MM.1S (cell line): ENCODE data around the gene FBXL2.

Experiments used
- DNase-seq: peaks from one replicate; pipeline ENCODE4 v3.0.0-alpha.2; 2015
- H2AFZ ChIP-seq: fragments of 300-600 bp; sonication (generic); 2 replicates; pipeline ENCODE4 v1.6.0; 2016; ENCODE audit warnings: antibody characterized with exemption, low read length
- H3F3A ChIP-seq: fragments of 300-600 bp; sonication (generic); 2 replicates; pipeline ENCODE4 v1.6.1; 2016; ENCODE audit warnings: mild to moderate bottlenecking, antibody characterized with exemption, low read length, moderate library complexity, mixed read lengths; ENCODE audit not compliant: insufficient read depth
- H3K27ac ChIP-seq: fragments of 300-600 bp; sonication (generic); 2 replicates; pipeline ENCODE4 v1.5.1; 2016; ENCODE audit warnings: mild to moderate bottlenecking, low read length
- H3K27me3 ChIP-seq: fragments of 300-600 bp; sonication (generic); replicated peaks from 2 replicates; pipeline ENCODE4 v1.6.0; 2016; ENCODE audit warnings: low read length; ENCODE audit not compliant: insufficient read depth
- H3K36me3 ChIP-seq: fragments of 300-600 bp; sonication (generic); replicated peaks from 2 replicates; pipeline ENCODE4 v1.6.1; 2016; ENCODE audit warnings: mild to moderate bottlenecking, low read length, mixed read lengths; ENCODE audit not compliant: insufficient read depth
- H3K4me1 ChIP-seq: fragments of 300-600 bp; sonication (generic); 2 replicates; pipeline ENCODE4 v1.6.1; 2016; ENCODE audit warnings: low read length, mixed read lengths
- H3K4me2 ChIP-seq: fragments of 300-600 bp; sonication (generic); 2 replicates; pipeline ENCODE4 v1.6.0; 2016; ENCODE audit warnings: low read depth, low read length
- H3K4me3 ChIP-seq: fragments of 300-600 bp; sonication (generic); 2 replicates; pipeline ENCODE4 v1.5.1; 2016; ENCODE audit warnings: low read length, mixed read lengths
- H3K79me2 ChIP-seq: fragments of 300-600 bp; sonication (generic); 2 replicates; pipeline ENCODE4 v1.6.1; 2016; ENCODE audit warnings: mixed run types, low read length, mixed read lengths
- H3K9ac ChIP-seq: fragments of 300-600 bp; sonication (generic); 2 replicates; pipeline ENCODE4 v1.6.1; 2016; ENCODE audit warnings: low read length, mixed read lengths
- H3K9me2 ChIP-seq: fragments of 300-600 bp; sonication (generic); replicated peaks from 2 replicates; pipeline ENCODE4 v1.6.1; 2016; ENCODE audit warnings: mild to moderate bottlenecking, low read length, mixed read lengths; ENCODE audit not compliant: insufficient read depth
- H3K9me3 ChIP-seq: fragments of 300-600 bp; sonication (generic); replicated peaks from 2 replicates; pipeline ENCODE4 v1.6.1; 2016; ENCODE audit warnings: mild to moderate bottlenecking, low read length, mixed read lengths; ENCODE audit not compliant: insufficient read depth
- H4K20me1 ChIP-seq: fragments of 300-600 bp; sonication (generic); 2 replicates; pipeline ENCODE4 v1.6.1; 2016; ENCODE audit warnings: mild to moderate bottlenecking, low read length, moderate library complexity, mixed read lengths; ENCODE audit not compliant: insufficient read depth
- EZH2 ChIP-seq: fragments of 300-600 bp; sonication (generic); optimal IDR thresholded peaks from 2 replicates; pipeline ENCODE3; 2017; ENCODE audit warnings: low read depth, mild to moderate bottlenecking, antibody characterized with exemption, low read length, mixed read lengths
- EZH2phosphoT487 ChIP-seq: fragments of 300-600 bp; sonication (generic); IDR thresholded peaks from 2 replicates; pipeline ENCODE4 v1.6.1; 2018; ENCODE audit warnings: antibody characterized with exemption, low read length
- TF ChIP-seq, protein P1 (sequence below): fragments of 300-600 bp; sonication (generic); IDR thresholded peaks from 2 replicates; pipeline ENCODE4 v1.5.1; 2016; ENCODE audit warnings: antibody characterized with exemption, low read length, mixed read lengths

Gene FBXL2

DNA sequence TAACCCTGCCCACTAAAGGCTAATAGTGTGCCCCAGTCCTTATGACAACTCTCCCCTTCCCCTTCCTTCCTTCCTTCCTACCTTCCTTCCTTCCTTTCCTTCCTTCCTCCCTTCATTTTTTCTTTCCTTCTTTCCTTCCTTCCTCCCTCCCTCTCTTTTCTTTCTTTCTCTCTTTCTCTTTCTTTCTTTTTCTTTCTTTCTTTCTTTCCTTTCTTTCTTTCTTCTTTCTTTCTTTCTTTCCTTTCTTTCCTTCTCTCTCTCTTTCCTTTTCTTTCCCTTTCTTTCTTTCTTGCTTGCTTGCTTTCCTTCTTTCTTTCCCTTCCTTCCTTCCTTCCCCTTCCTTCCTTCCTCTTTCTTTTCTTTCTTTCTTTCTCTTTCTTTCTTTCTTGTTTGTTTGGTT is 30.5 kb upstream of the FBXL2 start:
- no peaks in the 10 kb centered on the region for H3K36me3 ChIP-seq
- no peaks in the 10 kb centered on the region for H4K20me1 ChIP-seq
- no peaks in the 10 kb centered on the region for H3K4me1 ChIP-seq
- H3K9me2 ChIP-seq = no peaks in the 10 kb centered on the region
- no peak for DNase-seq
- TF ChIP-seq EZH2phosphoT487 (no peak), EZH2 (no peak)
- TF ChIP-seq, protein P1, sequence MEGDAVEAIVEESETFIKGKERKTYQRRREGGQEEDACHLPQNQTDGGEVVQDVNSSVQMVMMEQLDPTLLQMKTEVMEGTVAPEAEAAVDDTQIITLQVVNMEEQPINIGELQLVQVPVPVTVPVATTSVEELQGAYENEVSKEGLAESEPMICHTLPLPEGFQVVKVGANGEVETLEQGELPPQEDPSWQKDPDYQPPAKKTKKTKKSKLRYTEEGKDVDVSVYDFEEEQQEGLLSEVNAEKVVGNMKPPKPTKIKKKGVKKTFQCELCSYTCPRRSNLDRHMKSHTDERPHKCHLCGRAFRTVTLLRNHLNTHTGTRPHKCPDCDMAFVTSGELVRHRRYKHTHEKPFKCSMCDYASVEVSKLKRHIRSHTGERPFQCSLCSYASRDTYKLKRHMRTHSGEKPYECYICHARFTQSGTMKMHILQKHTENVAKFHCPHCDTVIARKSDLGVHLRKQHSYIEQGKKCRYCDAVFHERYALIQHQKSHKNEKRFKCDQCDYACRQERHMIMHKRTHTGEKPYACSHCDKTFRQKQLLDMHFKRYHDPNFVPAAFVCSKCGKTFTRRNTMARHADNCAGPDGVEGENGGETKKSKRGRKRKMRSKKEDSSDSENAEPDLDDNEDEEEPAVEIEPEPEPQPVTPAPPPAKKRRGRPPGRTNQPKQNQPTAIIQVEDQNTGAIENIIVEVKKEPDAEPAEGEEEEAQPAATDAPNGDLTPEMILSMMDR = no peak
- H2AFZ ChIP-seq = no peak overlapping the region
- no peak overlapping the region for H3K27ac ChIP-seq
- no peaks in the 10 kb centered on the region for H3F3A ChIP-seq
- no peaks in the 10 kb centered on the region for H3K79me2 ChIP-seq
- H3K9ac ChIP-seq = no peak overlapping the region
- H3K4me3 ChIP-seq = no peak overlapping the region
- no peaks in the 10 kb centered on the region for H3K9me3 ChIP-seq
- no peaks in the 10 kb centered on the region for H3K27me3 ChIP-seq
- H3K4me2 ChIP-seq = no peak overlapping the region

DNA sequence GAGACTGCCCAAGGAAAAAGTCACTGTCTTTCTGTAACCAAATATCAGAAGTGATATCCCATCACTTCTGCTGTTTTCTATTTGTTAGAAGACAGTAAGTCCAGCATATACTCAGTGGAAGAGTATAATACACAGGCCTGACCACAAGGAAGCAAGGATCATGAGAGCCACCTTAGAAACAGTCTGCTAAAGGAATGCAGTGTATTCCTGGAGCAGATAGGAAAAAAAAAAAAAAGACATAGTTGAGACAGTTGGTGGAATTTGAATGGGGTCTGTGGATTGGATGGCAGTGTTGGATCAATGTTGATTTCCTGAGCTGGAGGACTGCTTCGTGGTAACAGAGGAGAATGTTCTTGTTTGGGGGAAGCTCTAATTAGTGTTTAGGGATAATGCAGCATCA is 26.5 kb upstream of the FBXL2 start:
- Histone ChIP-seq H3K9me2 (no peaks in the 10 kb centered on the region), H3F3A (no peaks in the 10 kb centered on the region), H2AFZ (no peak overlapping the region), H3K36me3 (no peaks in the 10 kb centered on the region), H3K79me2 (no peaks in the 10 kb centered on the region), H3K27me3 (no peaks in the 10 kb centered on the region), H3K4me1 (no peaks in the 10 kb centered on the region), H3K4me3 (no peak overlapping the region), H3K9ac (no peak overlapping the region), H3K27ac (no peak overlapping the region), H3K4me2 (no peak overlapping the region), H4K20me1 (no peaks in the 10 kb centered on the region), H3K9me3 (no peaks in the 10 kb centered on the region)
- DNase-seq = no peak
- no peak for TF ChIP-seq EZH2phosphoT487
- TF ChIP-seq EZH2 = no peak
- TF ChIP-seq, protein P1 = no peak

DNA sequence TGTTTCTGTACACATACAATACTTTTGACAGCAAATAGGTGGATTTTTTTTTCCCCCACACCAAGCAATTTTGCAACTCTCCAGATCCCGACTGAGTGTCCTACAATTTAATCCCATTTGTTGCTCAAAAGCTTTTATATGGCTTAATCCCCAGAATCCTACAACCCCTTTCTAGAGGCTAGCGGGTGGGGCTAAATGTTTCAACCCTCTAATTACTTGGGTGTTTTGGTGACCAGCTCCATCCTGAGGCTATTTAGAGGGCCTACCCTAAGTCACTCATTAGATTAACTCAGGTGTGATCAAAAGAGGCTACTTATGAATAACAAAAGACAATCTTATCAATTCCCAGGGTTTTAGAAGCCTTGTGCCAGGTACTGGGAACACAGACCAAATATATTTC is 21.0 kb upstream of the FBXL2 start:
- Histone ChIP-seq H3K27me3 (no peaks in the 10 kb centered on the region), H3K4me3 (no peak overlapping the region), H3K36me3 (no peaks in the 10 kb centered on the region), H2AFZ (no peak overlapping the region), H3K79me2 (no peaks in the 10 kb centered on the region), H3K4me1 (no peaks in the 10 kb centered on the region), H3K9me2 (no peaks in the 10 kb centered on the region), H3K4me2 (no peak overlapping the region), H3K9ac (no peak overlapping the region), H4K20me1 (no peaks in the 10 kb centered on the region), H3K27ac (no peak overlapping the region), H3F3A (no peaks in the 10 kb centered on the region), H3K9me3 (no peaks in the 10 kb centered on the region)
- TF ChIP-seq EZH2 (no peak), EZH2phosphoT487 (no peak)
- TF ChIP-seq, protein P1 = no peak
- no peak for DNase-seq

DNA sequence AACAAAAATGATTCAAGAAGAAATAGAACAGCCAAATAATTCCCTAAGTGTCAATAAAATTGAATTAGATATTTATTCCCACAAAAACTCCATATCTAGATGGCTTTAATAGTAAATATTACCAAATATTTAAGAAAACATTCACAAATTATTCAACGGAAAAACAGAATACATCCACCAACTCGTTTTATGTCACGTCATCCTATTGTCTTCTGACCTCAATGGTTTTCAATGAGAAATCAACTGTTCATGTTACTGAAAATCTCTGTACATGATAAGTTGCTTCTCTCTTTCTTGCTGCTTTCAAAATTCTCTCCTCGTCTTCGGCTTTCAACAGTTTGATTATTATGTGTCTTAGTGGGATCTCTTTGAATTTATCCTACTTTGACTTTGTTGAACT is 17.1 kb upstream of the FBXL2 start:
- DNase-seq = no peak
- no peaks in the 10 kb centered on the region for H3K79me2 ChIP-seq
- no peaks in the 10 kb centered on the region for H3K9me3 ChIP-seq
- H4K20me1 ChIP-seq = no peaks in the 10 kb centered on the region
- no peaks in the 10 kb centered on the region for H3K36me3 ChIP-seq
- no peak overlapping the region for H2AFZ ChIP-seq
- H3K4me2 ChIP-seq = no peak overlapping the region
- no peaks in the 10 kb centered on the region for H3F3A ChIP-seq
- no peaks in the 10 kb centered on the region for H3K27me3 ChIP-seq
- H3K9ac ChIP-seq = no peak overlapping the region
- no peak overlapping the region for H3K4me3 ChIP-seq
- H3K27ac ChIP-seq = no peak overlapping the region
- H3K4me1 ChIP-seq = no peaks in the 10 kb centered on the region
- TF ChIP-seq, protein P1 = no peak
- TF ChIP-seq EZH2phosphoT487 = no peak
- no peak for TF ChIP-seq EZH2
- H3K9me2 ChIP-seq = no peaks in the 10 kb centered on the region
